Measurements from ENCODE around the gene LRRC72. TPM values are rescaled to one million over a fixed set of nuclear protein-coding genes. Genes with fewer than 3 reads are reported as not detected.

Gene LRRC72
- total RNA-seq, 1 experiment from 2014 or later = not detected

GRCh38 chr7:16587790-16588189 lies 61.2 kb downstream of the LRRC72 start:
- H3K36me3 ChIP-seq (ENCODE audit: control insufficient read depth, insufficient read depth, low read length) = no peaks in the 10 kb centered on the region
- no peaks in the 10 kb centered on the region for H3K4me1 ChIP-seq (ENCODE audit: control insufficient read depth, insufficient read depth, low read length)
- intact Hi-C loops (cut with micrococcal nuclease; ENCODE audit: unreplicated experiment) (no loop called here), in situ Hi-C loops (cut with HindIII; ENCODE audit: low pct_unique_long_range_greater_than_20kb, low sequenced_read_pairs) (no loop called here)
- TF ChIP-seq TCF7L2 (IDR thresholded peaks at IDR 0.05; ENCODE audit: low read depth, low read length) (no peak), POLR2AphosphoS5 (IDR thresholded peaks at IDR 0.05; ENCODE audit: low read depth, low read length) (no peak), SIN3A (IDR thresholded peaks at IDR 0.05; ENCODE audit: borderline replicate concordance, insufficient read depth, low read depth, low read length) (no peak), REST (IDR thresholded peaks at IDR 0.05; ENCODE audit: insufficient read depth in 1 of 2, low read depth in 2 of 2, low read length in 1 of 2) (no peak)
- TF ChIP-seq, protein P1, sequence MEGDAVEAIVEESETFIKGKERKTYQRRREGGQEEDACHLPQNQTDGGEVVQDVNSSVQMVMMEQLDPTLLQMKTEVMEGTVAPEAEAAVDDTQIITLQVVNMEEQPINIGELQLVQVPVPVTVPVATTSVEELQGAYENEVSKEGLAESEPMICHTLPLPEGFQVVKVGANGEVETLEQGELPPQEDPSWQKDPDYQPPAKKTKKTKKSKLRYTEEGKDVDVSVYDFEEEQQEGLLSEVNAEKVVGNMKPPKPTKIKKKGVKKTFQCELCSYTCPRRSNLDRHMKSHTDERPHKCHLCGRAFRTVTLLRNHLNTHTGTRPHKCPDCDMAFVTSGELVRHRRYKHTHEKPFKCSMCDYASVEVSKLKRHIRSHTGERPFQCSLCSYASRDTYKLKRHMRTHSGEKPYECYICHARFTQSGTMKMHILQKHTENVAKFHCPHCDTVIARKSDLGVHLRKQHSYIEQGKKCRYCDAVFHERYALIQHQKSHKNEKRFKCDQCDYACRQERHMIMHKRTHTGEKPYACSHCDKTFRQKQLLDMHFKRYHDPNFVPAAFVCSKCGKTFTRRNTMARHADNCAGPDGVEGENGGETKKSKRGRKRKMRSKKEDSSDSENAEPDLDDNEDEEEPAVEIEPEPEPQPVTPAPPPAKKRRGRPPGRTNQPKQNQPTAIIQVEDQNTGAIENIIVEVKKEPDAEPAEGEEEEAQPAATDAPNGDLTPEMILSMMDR (IDR thresholded peaks at IDR 0.05) = no peak
- no peak overlapping the region for H3K4me3 ChIP-seq (ENCODE audit: low read depth in 2 of 2, low read length in 2 of 2)
- no peak for ATAC-seq
- no peaks in the 10 kb centered on the region for H3K9me3 ChIP-seq (ENCODE audit: control insufficient read depth, insufficient read depth, low read depth, low read length)
- DNase-seq (ENCODE audit: low read depth, low spot score) = no peak
- ChIA-PET POLR2A (interaction anchor here (0.7 kb wide), 1 partner anchor 62 kb away, joined by 21 read pairs; no protein-coding TSS in a partner anchor), CTCF (no interaction called here)
- BruUV-seq (replicated peaks) = no TSS peak
- no peaks in the 10 kb centered on the region for H3K27me3 ChIP-seq (ENCODE audit: control insufficient read depth, insufficient read depth, low read length)
- H3K27ac ChIP-seq (ENCODE audit: low read length) = no peak overlapping the region

DNA sequence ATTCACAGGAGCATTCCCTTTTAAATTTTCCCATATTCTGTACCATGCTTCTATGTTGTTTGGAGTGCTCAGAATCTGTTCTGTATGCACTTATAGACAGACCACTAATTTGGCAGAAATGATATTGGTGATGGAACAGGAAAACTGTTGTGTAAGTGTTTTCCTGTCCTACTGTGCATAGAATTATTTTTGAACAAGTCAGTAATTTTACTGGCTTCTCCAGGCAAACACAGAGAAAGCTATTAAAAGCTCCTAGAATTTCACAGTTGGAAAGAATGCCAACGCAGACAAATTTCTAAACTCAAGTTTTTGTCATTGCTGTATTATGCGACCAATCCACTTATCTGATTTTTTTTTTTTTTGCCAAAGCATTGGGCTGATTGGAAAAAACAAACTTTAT lies 63.3 kb downstream of the LRRC72 start:
- intact Hi-C loops (cut with micrococcal nuclease; ENCODE audit: unreplicated experiment) (no loop called here), in situ Hi-C loops (cut with HindIII; ENCODE audit: low pct_unique_long_range_greater_than_20kb, low sequenced_read_pairs) (no loop called here)
- BruUV-seq (replicated peaks) = no TSS peak
- CTCF ChIA-PET = no interaction called here
- Histone ChIP-seq H3K27ac (ENCODE audit: low read length) (no peak overlapping the region), H3K4me3 (ENCODE audit: low read depth in 2 of 2, low read length in 2 of 2) (no peak overlapping the region), H3K4me1 (ENCODE audit: control insufficient read depth, insufficient read depth, low read length) (no peaks in the 10 kb centered on the region), H3K27me3 (ENCODE audit: control insufficient read depth, insufficient read depth, low read length) (no peaks in the 10 kb centered on the region), H3K9me3 (ENCODE audit: control insufficient read depth, insufficient read depth, low read depth, low read length) (no peaks in the 10 kb centered on the region), H3K36me3 (ENCODE audit: control insufficient read depth, insufficient read depth, low read length) (no peaks in the 10 kb centered on the region)
- POLR2A ChIA-PET = no interaction called here
- TF ChIP-seq REST (IDR thresholded peaks at IDR 0.05; ENCODE audit: insufficient read depth in 1 of 2, low read depth in 2 of 2, low read length in 1 of 2) (no peak), POLR2AphosphoS5 (IDR thresholded peaks at IDR 0.05; ENCODE audit: low read depth, low read length) (no peak), SIN3A (IDR thresholded peaks at IDR 0.05; ENCODE audit: borderline replicate concordance, insufficient read depth, low read depth, low read length) (no peak), TCF7L2 (IDR thresholded peaks at IDR 0.05; ENCODE audit: low read depth, low read length) (no peak)
- TF ChIP-seq, protein P1 (IDR thresholded peaks at IDR 0.05) = no peak
- ATAC-seq = no peak
- DNase-seq (ENCODE audit: low read depth, low spot score) = no peak
